ENCODE results near the gene NUBPL.

DNA sequence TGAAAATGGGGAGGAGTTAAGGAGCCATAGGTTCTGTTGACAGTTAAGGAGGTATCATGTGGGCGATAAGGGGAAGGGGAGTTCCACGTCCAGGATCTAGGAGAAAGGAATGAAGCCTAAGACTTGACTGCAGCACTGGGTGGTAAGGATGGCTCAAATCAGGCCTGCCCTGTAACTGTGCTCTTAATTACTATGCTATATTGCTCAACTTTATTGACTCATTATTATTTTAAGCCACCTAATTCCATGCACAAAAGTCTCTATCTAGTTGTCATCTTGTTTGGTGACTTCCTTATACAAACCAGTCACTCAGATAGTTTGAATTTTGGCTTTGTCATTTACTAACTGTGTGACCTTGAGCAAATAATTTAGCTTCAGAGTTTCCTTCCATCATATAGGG is 273.8 kb downstream of the NUBPL start:
- TF ChIP-seq, protein P1, sequence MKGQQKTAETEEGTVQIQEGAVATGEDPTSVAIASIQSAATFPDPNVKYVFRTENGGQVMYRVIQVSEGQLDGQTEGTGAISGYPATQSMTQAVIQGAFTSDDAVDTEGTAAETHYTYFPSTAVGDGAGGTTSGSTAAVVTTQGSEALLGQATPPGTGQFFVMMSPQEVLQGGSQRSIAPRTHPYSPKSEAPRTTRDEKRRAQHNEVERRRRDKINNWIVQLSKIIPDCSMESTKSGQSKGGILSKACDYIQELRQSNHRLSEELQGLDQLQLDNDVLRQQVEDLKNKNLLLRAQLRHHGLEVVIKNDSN (CRISPR knock-in tag; IDR thresholded peaks at IDR 0.05) = no peak
- no peak for TF ChIP-seq CTCF (IDR thresholded peaks at IDR 0.05)
- TF ChIP-seq, protein P2, sequence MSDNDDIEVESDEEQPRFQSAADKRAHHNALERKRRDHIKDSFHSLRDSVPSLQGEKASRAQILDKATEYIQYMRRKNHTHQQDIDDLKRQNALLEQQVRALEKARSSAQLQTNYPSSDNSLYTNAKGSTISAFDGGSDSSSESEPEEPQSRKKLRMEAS (CRISPR knock-in tag; IDR thresholded peaks at IDR 0.05) = no peak
- TF ChIP-seq RELA (CRISPR knock-in tag; IDR thresholded peaks at IDR 0.05; ENCODE audit: borderline replicate concordance) = no peak
- no peak for TF ChIP-seq NFYB (CRISPR knock-in tag; conservative IDR thresholded peaks at IDR 0.05; ENCODE audit: low read depth)
- TF ChIP-seq, protein P3, sequence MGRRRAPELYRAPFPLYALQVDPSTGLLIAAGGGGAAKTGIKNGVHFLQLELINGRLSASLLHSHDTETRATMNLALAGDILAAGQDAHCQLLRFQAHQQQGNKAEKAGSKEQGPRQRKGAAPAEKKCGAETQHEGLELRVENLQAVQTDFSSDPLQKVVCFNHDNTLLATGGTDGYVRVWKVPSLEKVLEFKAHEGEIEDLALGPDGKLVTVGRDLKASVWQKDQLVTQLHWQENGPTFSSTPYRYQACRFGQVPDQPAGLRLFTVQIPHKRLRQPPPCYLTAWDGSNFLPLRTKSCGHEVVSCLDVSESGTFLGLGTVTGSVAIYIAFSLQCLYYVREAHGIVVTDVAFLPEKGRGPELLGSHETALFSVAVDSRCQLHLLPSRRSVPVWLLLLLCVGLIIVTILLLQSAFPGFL (CRISPR knock-in tag; IDR thresholded peaks at IDR 0.05; ENCODE audit: borderline replicate concordance) = no peak

All from WTC11 (cell line).